ENCODE results near the gene ATG13. TPM values are rescaled to one million over a fixed set of nuclear protein-coding genes. Genes with fewer than 3 reads are reported as not detected.
A peak's percentile ranks its signal among the peaks of the same experiment; 100 is the strongest.

Gene ATG13
- total RNA-seq, 1 donor = 49.7 TPM

- no peak for TF ChIP-seq CTCF (IDR thresholded peaks at IDR 0.05; ENCODE audit: insufficient read depth, low read depth, low read length)
- no peak overlapping the region for H3K4me3 ChIP-seq (ENCODE audit: low read depth, low read length)
- no peak for DNase-seq (ENCODE audit: low read depth)
Observed at GRCh38 chr11:46657186-46657585, 39.8 kb downstream of the ATG13 start.

- H3K4me3 ChIP-seq (ENCODE audit: low read depth, low read length) = no peak overlapping the region
- DNase-seq (ENCODE audit: low read depth) = peak; percentile 95
- no peak for TF ChIP-seq CTCF (IDR thresholded peaks at IDR 0.05; ENCODE audit: insufficient read depth, low read depth, low read length)
Observed at GRCh38 chr11:46658259-46658658, 40.9 kb downstream of the ATG13 start.

GRCh38 chr11:46659908-46660307 lies 42.6 kb downstream of the ATG13 start:
- TF ChIP-seq CTCF (IDR thresholded peaks at IDR 0.05; ENCODE audit: insufficient read depth, low read depth, low read length) = no peak
- H3K4me3 ChIP-seq (ENCODE audit: low read depth, low read length) = no peak overlapping the region
- peak; percentile 85 for DNase-seq (ENCODE audit: low read depth)

DNA sequence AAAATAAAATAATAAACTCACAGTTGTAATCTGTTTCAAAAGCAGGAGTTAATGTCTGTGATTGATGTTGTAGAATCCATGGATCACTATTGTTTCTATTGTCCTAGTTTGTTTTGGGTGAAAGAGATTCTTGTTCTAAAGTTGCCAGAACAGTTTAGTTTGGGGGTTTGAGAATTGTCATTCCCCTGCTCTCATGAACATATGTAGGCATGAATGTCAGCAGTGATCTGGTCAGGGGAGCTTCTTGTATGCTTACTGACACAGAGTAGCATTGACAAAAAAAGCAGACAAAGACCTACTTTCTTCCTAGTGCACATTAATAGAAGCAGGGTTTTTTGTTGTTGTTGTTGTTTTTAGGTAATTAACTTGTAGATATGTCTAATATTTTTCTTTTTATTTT lies 44.5 kb downstream of the ATG13 start:
- DNase-seq (ENCODE audit: low read depth) = no peak
- no peak overlapping the region for H3K4me3 ChIP-seq (ENCODE audit: low read depth, low read length)
- no peak for TF ChIP-seq CTCF (IDR thresholded peaks at IDR 0.05; ENCODE audit: insufficient read depth, low read depth, low read length)

GRCh38 chr11:46662366-46662765 lies 45.0 kb downstream of the ATG13 start:
- no peak for TF ChIP-seq CTCF (IDR thresholded peaks at IDR 0.05; ENCODE audit: insufficient read depth, low read depth, low read length)
- DNase-seq (ENCODE audit: low read depth) = no peak
- H3K4me3 ChIP-seq (ENCODE audit: low read depth, low read length) = no peak overlapping the region

DNA sequence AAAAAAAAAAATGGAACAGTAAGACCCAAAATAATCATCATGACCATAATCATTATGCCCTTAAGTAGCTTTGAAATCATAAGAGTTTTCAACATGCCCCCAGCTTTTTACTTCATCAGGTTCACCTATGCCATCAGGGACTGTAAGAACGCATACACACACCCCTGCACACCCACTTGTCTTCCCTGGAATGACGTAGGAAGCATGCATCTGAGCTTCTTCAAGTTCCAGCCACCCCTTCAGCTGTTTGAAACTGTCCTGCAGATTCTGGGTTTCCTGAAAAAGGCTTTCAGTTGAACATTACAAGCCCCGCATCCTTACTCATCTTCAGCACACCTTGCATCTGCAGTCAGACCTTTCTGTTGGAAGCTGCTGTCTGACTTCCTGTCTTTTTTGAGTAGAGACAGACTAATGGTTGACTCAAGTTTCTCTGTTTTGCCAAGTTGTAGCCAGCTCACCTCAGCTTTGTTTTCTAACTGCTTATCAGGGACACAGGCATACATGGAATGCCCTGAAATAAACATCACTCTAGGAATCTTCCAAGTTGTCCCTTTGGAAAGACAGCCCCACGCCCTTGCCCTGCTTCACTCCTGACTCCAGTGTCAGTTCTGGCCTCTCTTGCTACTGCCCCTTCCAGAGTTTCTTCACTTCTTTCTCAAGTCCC lies 46.1 kb downstream of the ATG13 start:
- H3K4me3 ChIP-seq (ENCODE audit: low read depth, low read length) = no peak overlapping the region
- DNase-seq (ENCODE audit: low read depth) = no peak
- TF ChIP-seq CTCF (IDR thresholded peaks at IDR 0.05; ENCODE audit: insufficient read depth, low read depth, low read length) = no peak

GRCh38 chr11:46664612-46665011 lies 47.3 kb downstream of the ATG13 start:
- TF ChIP-seq CTCF (IDR thresholded peaks at IDR 0.05; ENCODE audit: insufficient read depth, low read depth, low read length) = no peak
- no peak for DNase-seq (ENCODE audit: low read depth)
- H3K4me3 ChIP-seq (ENCODE audit: low read depth, low read length) = no peak overlapping the region

Data from fibroblast of villous mesenchyme (primary cell).